Transverse colon (tissue), 4 donors: ENCODE measurements around the gene BHLHE41. TPM values are rescaled to one million over a fixed set of nuclear protein-coding genes. Genes with fewer than 3 reads are reported as not detected.

Experiments
- DNase-seq: peaks from one replicate; pipeline ENCODE4 v3.0.0-alpha.2; 2019
- H3K27ac ChIP-seq, 4 donors: fragments of 200-600 bp; sonication (generic); 2 replicates each; pipeline ENCODE4 v1.5.1; 2016 to 2018; ENCODE audit warnings: inconsistent platforms in 4 of 4
- H3K27me3 ChIP-seq: fragments of 200-600 bp; sonication (generic); 2 replicates; pipeline ENCODE4 v1.5.1; 2017; ENCODE audit warnings: inconsistent platforms
- H3K36me3 ChIP-seq, 4 donors: fragments of 200-600 bp; sonication (generic); 2 replicates each; pipeline ENCODE4 v1.5.1; 2017 to 2019; ENCODE audit warnings: inconsistent platforms in 4 of 4
- H3K4me1 ChIP-seq, 4 donors: fragments of 200-600 bp; sonication (generic); 2 replicates each; pipeline ENCODE4 v1.5.1; 2017 to 2020; ENCODE audit warnings: inconsistent platforms in 4 of 4
- H3K4me3 ChIP-seq, 4 donors: fragments of 200-600 bp; sonication (generic); 1 replicate in 1 of 4; 2 replicates in 3 of 4; pipeline versions ENCODE4 v1.5.1 to v1.6.1; 2017 to 2019; ENCODE audit warnings: inconsistent platforms in 4 of 4
- H3K9me3 ChIP-seq, 2 donors: fragments of 200-600 bp; sonication (generic); 2 replicates each; pipeline ENCODE4 v1.5.1; 2017 to 2019; ENCODE audit warnings: inconsistent platforms in 2 of 2
- CTCF ChIP-seq, 5 experiments: fragments of 200-600 bp in 3 of 5; fragments of 450-650 bp in 2 of 5; sonication (generic) in 3 of 5; IDR thresholded peaks; 1 replicate in 2 of 5; 2 replicates in 3 of 5; pipeline ENCODE4 v1.5.1; 2016 to 2017; ENCODE audit warnings: antibody characterized with exemption in 5 of 5, inconsistent platforms in 3 of 5, mild to moderate bottlenecking in 2 of 5, moderate library complexity in 1 of 5
- EP300 ChIP-seq: sonication (generic); formaldehyde crosslinking; IDR thresholded peaks from one replicate; pipeline ENCODE4 v1.6.1; 2017; ENCODE audit warnings: antibody characterized with exemption, low read depth
- POLR2A ChIP-seq: fragments of 450-650 bp; IDR thresholded peaks from one replicate; pipeline ENCODE4 v1.6.1; 2016; ENCODE audit warnings: antibody characterized with exemption, mild to moderate bottlenecking, moderate library complexity
- POLR2AphosphoS5 ChIP-seq, 3 donors: sonication (generic); formaldehyde crosslinking; IDR thresholded peaks; one replicate each; pipeline ENCODE4 v1.6.1; 2016; ENCODE audit warnings: antibody characterized with exemption in 3 of 3
- WGBS, 2 donors: methylation state at CpG; one replicate each; pipeline ENCODE4 v1.1.5; 2018; ENCODE audit warnings: low coverage in 1 of 2; 5-methylcytosine and 5-hydroxymethylcytosine counted together
- in situ Hi-C, 4 donors: fragments of 200-750 bp; cut with MboI; loops; one replicate each; pipeline versions ENCODE4 v1.15.0 to v1.15.1; 2017; ENCODE audit warnings: low sequenced_read_pairs in 3 of 4, low pct_ligation_motif_present in 1 of 4, low pct_unique_long_range_greater_than_20kb in 1 of 4
- intact Hi-C: fragments of 100-400 bp; cut with DNase I; formaldehyde crosslinking; loops from one replicate; pipeline ENCODE4 v1.15.1; 2023; ENCODE audit warnings: low total_unique reads
- total RNA-seq, 4 donors: library from RNA; depleted of rRNA; stranded (reverse); fragments of >200 nt; gene quantifications; one replicate each; pipeline ENCODE4 v1.1.0, GENCODE V29; 2016

BHLHE41 gene
- total RNA-seq, 4 donors from 2014 or later: 12.2 to 22.8 (median 18.1) TPM; not detected in 1

GRCh38 chr12:26092346-26093105, 32.3 kb downstream of the BHLHE41 start:
- H3K27me3 ChIP-seq: no peaks in the 10 kb centered on the region
- no peaks in the 10 kb centered on the region for H3K9me3 ChIP-seq
- H3K36me3 ChIP-seq: no peaks in the 10 kb centered on the region
- intact Hi-C loops: no loop called here
- H3K4me1 ChIP-seq: no peaks in the 10 kb centered on the region
- 82 to 85% methylated on average over 2 to 4 of the region's 4 CpGs for WGBS, 2 donors
- in situ Hi-C loops: loop anchor here in 3 of 4 donors (10.0 to 25.0 kb wide), 4 partner anchors 320 to 570 kb away; no protein-coding TSS in a partner anchor
- no peak for DNase-seq
- no peak overlapping the region for H3K27ac ChIP-seq
- no peak for TF ChIP-seq POLR2A
- no peak for TF ChIP-seq EP300
- H3K4me3 ChIP-seq: no peak overlapping the region

DNA sequence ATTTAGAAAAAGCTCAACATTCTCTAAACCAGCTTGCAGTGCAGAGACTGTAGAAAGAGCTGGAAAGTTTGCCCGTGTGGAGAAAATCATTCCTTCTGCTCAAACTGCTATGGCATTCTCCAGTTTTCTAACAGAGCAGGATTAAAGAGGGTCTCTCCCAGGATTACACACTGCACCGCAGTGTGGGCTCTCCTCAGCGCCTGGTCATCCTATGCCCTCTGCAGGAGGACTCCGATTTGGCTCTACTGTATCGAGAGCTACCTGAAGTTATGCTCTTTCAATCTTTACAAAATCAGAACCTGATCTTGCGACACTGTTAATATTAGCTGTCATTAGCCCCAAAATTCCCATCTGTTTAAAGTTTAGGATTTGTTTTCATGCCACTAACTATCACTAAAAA, 33.0 kb downstream of the BHLHE41 start:
- Histone ChIP-seq H3K36me3 (no peaks in the 10 kb centered on the region), H3K9me3 (no peaks in the 10 kb centered on the region), H3K4me3 (no peak overlapping the region), H3K27ac (no peak overlapping the region), H3K4me1 (no peaks in the 10 kb centered on the region), H3K27me3 (no peaks in the 10 kb centered on the region)
- 89 to 93% methylated on average over 2 to 6 of the region's 6 CpGs for WGBS, 2 donors
- TF ChIP-seq EP300 (no peak), CTCF (IDR thresholded peaks at IDR 0.05) (no peak), POLR2A (no peak), POLR2AphosphoS5 (IDR thresholded peaks at IDR 0.05) (no peak)
- intact Hi-C loops: no loop called here
- in situ Hi-C loops: loop anchor here in 3 of 4 donors (10.0 to 25.0 kb wide), 4 partner anchors 320 to 570 kb away; no protein-coding TSS in a partner anchor
- DNase-seq: no peak

DNA sequence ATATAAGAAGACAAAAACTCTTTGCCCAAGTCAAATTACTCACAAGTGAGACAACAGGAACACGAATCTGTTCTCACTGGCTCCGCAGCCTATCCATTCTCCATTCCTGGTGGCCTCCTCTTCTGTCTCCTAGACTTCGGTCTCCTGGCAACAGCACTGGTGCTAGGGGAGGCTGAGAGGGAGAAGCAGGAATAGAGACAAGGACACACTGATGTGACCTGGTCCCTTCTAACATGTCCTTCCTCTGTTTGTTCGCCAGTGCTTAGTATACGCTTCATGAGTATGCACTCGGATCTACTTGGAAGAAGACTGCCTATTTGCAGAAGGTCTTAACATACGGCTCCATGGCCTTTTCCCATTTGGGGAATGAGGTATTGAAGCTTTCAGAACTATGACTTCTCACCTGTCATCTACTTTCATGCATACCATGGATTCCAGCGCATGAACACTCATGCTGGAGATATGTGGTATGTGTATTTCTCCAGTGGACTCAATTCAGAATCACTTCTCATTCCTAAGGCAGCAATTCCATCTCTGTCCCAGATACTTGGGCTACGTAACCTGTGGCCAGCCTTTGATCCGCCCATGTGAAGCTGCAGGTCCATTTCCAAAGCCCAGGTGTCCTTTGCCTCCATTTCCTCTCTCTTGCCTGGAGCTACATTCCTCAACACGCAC, 33.9 kb downstream of the BHLHE41 start:
- DNase-seq: no peak
- 69 to 85% methylated on average over 6 to 11 of the region's 11 CpGs for WGBS, 2 donors
- Histone ChIP-seq H3K4me3 (no peak overlapping the region), H3K36me3 (no peaks in the 10 kb centered on the region), H3K4me1 (no peaks in the 10 kb centered on the region), H3K9me3 (no peaks in the 10 kb centered on the region), H3K27ac (no peak overlapping the region), H3K27me3 (no peaks in the 10 kb centered on the region)
- TF ChIP-seq EP300 (no peak), CTCF (IDR thresholded peaks at IDR 0.05) (no peak), POLR2AphosphoS5 (IDR thresholded peaks at IDR 0.05) (no peak), POLR2A (no peak)
- intact Hi-C loops: no loop called here
- in situ Hi-C loops: loop anchor here in 3 of 4 donors (10.0 to 25.0 kb wide), 4 partner anchors 321 to 571 kb away; no protein-coding TSS in a partner anchor

DNA sequence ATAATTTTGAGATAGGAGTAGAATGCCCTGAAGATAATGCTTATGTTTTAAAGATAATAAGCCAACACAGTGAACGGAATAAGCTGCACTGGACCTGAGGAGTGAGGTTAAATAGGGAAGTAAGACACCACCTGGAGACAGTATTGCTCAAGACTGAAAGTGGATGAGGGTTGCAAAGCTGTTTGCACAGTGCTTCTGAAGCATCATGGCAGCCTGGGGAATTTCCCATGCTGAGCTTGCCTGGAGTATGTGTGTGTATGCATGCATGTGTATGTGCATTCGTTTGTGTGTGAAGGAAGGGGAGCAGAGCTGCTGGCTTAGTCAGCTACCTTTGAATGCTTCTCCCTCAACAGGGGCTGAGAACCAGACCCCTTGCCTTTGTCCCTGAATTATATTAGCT, 35.8 kb downstream of the BHLHE41 start:
- H3K9me3 ChIP-seq: no peaks in the 10 kb centered on the region
- DNase-seq: no peak
- H3K27me3 ChIP-seq: no peaks in the 10 kb centered on the region
- H3K4me1 ChIP-seq: no peaks in the 10 kb centered on the region
- H3K36me3 ChIP-seq: no peaks in the 10 kb centered on the region
- in situ Hi-C loops (loop anchor here in 2 of 4 donors (25.0 kb wide), 3 partner anchors 323 to 573 kb away; no protein-coding TSS in a partner anchor), intact Hi-C loops (no loop called here)
- TF ChIP-seq CTCF (IDR thresholded peaks at IDR 0.05): no peak
- TF ChIP-seq POLR2AphosphoS5 (IDR thresholded peaks at IDR 0.05): no peak
- TF ChIP-seq EP300: no peak
- TF ChIP-seq POLR2A: no peak
- no peak overlapping the region for H3K27ac ChIP-seq
- no peak overlapping the region for H3K4me3 ChIP-seq
- WGBS, 2 donors: 48 to 55% methylated on average over 2 of the region's 2 CpGs
